Neural progenitor cell (in vitro differentiated cells): ENCODE data around the gene GLG1.

Source experiments
- EZH2 ChIP-seq: fragments of 200-600 bp; sonication (generic); IDR thresholded peaks from 2 replicates; pipeline ENCODE4 v1.6.1; 2017; ENCODE audit warnings: antibody characterized with exemption, mild to moderate bottlenecking, moderate library complexity
- EZH2phosphoT487 ChIP-seq: fragments of 200-600 bp; sonication (generic); IDR thresholded peaks from 2 replicates; pipeline ENCODE4 v1.6.1; 2017; ENCODE audit warnings: antibody characterized with exemption
- TF ChIP-seq, protein P1 (sequence below): fragments of 200-600 bp; sonication (generic); IDR thresholded peaks from 2 replicates; pipeline ENCODE4 v1.5.1; 2017; ENCODE audit warnings: antibody characterized with exemption, mild to moderate bottlenecking

DNA sequence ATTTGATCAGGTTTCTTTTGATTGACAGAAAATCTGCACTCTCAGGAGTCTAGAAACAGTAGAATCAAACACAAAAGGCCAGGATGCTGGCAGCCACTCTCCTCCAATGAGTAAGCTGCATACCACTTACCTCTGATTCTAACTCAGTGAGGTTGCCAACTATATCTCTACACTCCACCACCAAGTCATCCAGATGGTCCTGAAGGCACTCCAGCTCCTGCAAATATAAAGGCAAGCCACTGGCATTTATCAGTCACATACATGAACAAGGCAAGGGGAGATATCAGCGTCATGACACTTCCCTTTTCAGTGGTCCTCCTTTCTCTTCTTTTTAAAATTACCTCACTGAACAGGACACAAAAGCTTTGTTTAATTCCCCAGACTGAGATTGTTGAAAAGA, 132.5 kb downstream of the GLG1 start:
- TF ChIP-seq EZH2phosphoT487 (no peak), EZH2 (no peak)
- TF ChIP-seq, protein P1, sequence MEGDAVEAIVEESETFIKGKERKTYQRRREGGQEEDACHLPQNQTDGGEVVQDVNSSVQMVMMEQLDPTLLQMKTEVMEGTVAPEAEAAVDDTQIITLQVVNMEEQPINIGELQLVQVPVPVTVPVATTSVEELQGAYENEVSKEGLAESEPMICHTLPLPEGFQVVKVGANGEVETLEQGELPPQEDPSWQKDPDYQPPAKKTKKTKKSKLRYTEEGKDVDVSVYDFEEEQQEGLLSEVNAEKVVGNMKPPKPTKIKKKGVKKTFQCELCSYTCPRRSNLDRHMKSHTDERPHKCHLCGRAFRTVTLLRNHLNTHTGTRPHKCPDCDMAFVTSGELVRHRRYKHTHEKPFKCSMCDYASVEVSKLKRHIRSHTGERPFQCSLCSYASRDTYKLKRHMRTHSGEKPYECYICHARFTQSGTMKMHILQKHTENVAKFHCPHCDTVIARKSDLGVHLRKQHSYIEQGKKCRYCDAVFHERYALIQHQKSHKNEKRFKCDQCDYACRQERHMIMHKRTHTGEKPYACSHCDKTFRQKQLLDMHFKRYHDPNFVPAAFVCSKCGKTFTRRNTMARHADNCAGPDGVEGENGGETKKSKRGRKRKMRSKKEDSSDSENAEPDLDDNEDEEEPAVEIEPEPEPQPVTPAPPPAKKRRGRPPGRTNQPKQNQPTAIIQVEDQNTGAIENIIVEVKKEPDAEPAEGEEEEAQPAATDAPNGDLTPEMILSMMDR = no peak
